GM12878 (cell line): ENCODE measurements around the gene NPTX1. TPM values are rescaled to one million over a fixed set of nuclear protein-coding genes. Genes with fewer than 3 reads are reported as not detected.

ENCODE experiments used
- ATAC-seq: fragments of 200-7000 bp; cut with Tn5 transposase; 3 replicates; pipeline ENCODE4 v1.9.1; 2020; ENCODE audit warnings: mild to moderate bottlenecking, moderate library complexity
- BruUV-seq: library from RNA; stranded (reverse); fragments of 400-500 nt; replicated peaks from 2 replicates; lab custom pipeline; 2021; lab: Mats Ljungman, UMichigan
- CTCF ChIA-PET: fragments of 300-600 bp; sonication (Branson Sonifier 250); formaldehyde crosslinking; extraction: SDS; loops from one replicate; lab custom pipeline; 2021; ENCODE audit warnings: inconsistent platforms; lab: Yijun Ruan, JAX
- POLR2A ChIA-PET: fragments of 350-600 bp; formaldehyde crosslinking; extraction: SDS; loops from one replicate; lab custom pipeline; 2021; ENCODE audit warnings: inconsistent platforms; lab: Charles Lee
- RAD21 ChIA-PET: fragments of 300-600 bp; sonication (Branson Sonifier 250); formaldehyde crosslinking; loops from one replicate; lab custom pipeline; 2023; ENCODE audit warnings: antibody characterized with exemption; ENCODE audit not compliant: unreplicated experiment; lab: Charles Lee
- SMC1A ChIA-PET: fragments of 300-600 bp; sonication (Branson Sonifier 250); formaldehyde crosslinking; loops from one replicate; lab custom pipeline; 2023; ENCODE audit not compliant: unreplicated experiment, uncharacterized antibody; lab: Charles Lee
- DNase-seq: peaks from one replicate; pipeline ENCODE4 v3.0.0-alpha.2; 2011; ENCODE audit warnings: low read depth, low spot score
- FAIRE-seq: peaks from 3 replicates; lab custom pipeline; 2011; peaks lifted over from hg19 to GRCh38; lab: Jason Lieb, UNC
- H2AFZ ChIP-seq: 2 replicates; pipeline ENCODE4 v1.6.0; 2011; ENCODE audit warnings: low read depth, low read length, control low read depth; ENCODE audit not compliant: control insufficient read depth
- H3K27ac ChIP-seq: 2 replicates; pipeline ENCODE4 v1.5.1; 2011; ENCODE audit warnings: control low read depth; ENCODE audit not compliant: control insufficient read depth, insufficient read depth
- H3K27me3 ChIP-seq, 2 experiments: replicated peaks in 1 of 2; 2 replicates each; pipeline versions ENCODE4 v1.6.0 to v1.6.1; 2011; ENCODE audit warnings: low read length in 1 of 2; ENCODE audit not compliant: control insufficient read depth in 2 of 2, insufficient read depth in 2 of 2
- H3K36me3 ChIP-seq, 2 experiments: 2 replicates each; pipeline ENCODE4 v1.5.1; 2011; ENCODE audit warnings: low read length in 1 of 2; ENCODE audit not compliant: control insufficient read depth in 2 of 2, insufficient read depth in 2 of 2
- H3K4me1 ChIP-seq: 2 replicates; pipeline ENCODE4 v1.6.1; 2011; ENCODE audit warnings: mild to moderate bottlenecking, low read length, moderate library complexity, mixed read lengths; ENCODE audit not compliant: control insufficient read depth, insufficient read depth
- H3K4me2 ChIP-seq: 2 replicates; pipeline ENCODE4 v1.6.0; 2011; ENCODE audit warnings: control low read depth; ENCODE audit not compliant: control insufficient read depth, insufficient read depth
- H3K4me3 ChIP-seq: fragments of 200-600 bp; sonication (generic); 2 replicates; pipeline ENCODE4 v1.5.1; 2016
- H3K79me2 ChIP-seq: 2 replicates; pipeline ENCODE4 v1.6.0; 2011; ENCODE audit warnings: low read length; ENCODE audit not compliant: control insufficient read depth, insufficient read depth
- H3K9ac ChIP-seq: 2 replicates; pipeline ENCODE4 v1.8.0; 2011; ENCODE audit warnings: low read length, control low read depth, mixed read lengths; ENCODE audit not compliant: control insufficient read depth, insufficient read depth
- H3K9me3 ChIP-seq: replicated peaks from 3 replicates; pipeline ENCODE4 v1.5.1; 2011; ENCODE audit warnings: mild to moderate bottlenecking, low read length; ENCODE audit not compliant: control insufficient read depth, insufficient read depth
- H4K20me1 ChIP-seq: 2 replicates; pipeline ENCODE4 v1.6.0; 2011; ENCODE audit not compliant: control insufficient read depth, insufficient read depth
- ASH2L ChIP-seq: fragments of 300-600, 200-600 bp; sonication (generic); IDR thresholded peaks from 2 replicates; pipeline ENCODE4 v1.6.1; 2017; ENCODE audit warnings: low read depth, mild to moderate bottlenecking, borderline replicate concordance
- CREM ChIP-seq: IDR thresholded peaks from 2 replicates; pipeline ENCODE4 v1.6.1; 2014; ENCODE audit warnings: antibody characterized with exemption, low read depth
- E2F4 ChIP-seq: IDR thresholded peaks from 2 replicates; pipeline ENCODE4 v1.6.1; 2012; ENCODE audit warnings: low read depth, low read length, improper control_type of control experiment
- ESRRA ChIP-seq: IDR thresholded peaks from 2 replicates; pipeline ENCODE4 v1.6.1; 2012; ENCODE audit warnings: mild to moderate bottlenecking, low read length, improper control_type of control experiment
- FOS ChIP-seq: IDR thresholded peaks from 3 replicates; pipeline ENCODE4 v1.6.1; 2011; ENCODE audit warnings: borderline replicate concordance; ENCODE audit not compliant: insufficient read length; ENCODE audit errors: extremely low read depth
- IKZF2 ChIP-seq, 2 experiments: fragments of 450-650 bp; IDR thresholded peaks; 2 replicates each; pipeline ENCODE4 v1.6.1; 2017; ENCODE audit warnings: mild to moderate bottlenecking in 2 of 2, moderate library complexity in 2 of 2
- JUND ChIP-seq: IDR thresholded peaks from 2 replicates; pipeline ENCODE4 v1.6.1; 2012; ENCODE audit warnings: low read depth, mild to moderate bottlenecking, low read length, improper control_type of control experiment, moderate library complexity
- MXI1 ChIP-seq: fragments of 150-350 bp; IDR thresholded peaks from 2 replicates; pipeline ENCODE4 v1.6.1; 2011; ENCODE audit warnings: low read depth, mild to moderate bottlenecking, inconsistent platforms, low read length, improper control_type of control experiment
- PAX8 ChIP-seq: fragments of 450-650 bp; IDR thresholded peaks from 2 replicates; pipeline ENCODE4 v1.6.1; 2017; ENCODE audit warnings: mild to moderate bottlenecking, moderate library complexity
- POLR2AphosphoS5 ChIP-seq: IDR thresholded peaks from 2 replicates; pipeline ENCODE4 v1.6.1; 2011; ENCODE audit warnings: mild to moderate bottlenecking, low read length, inconsistent platforms
- RAD21 ChIP-seq: IDR thresholded peaks from 2 replicates; pipeline ENCODE4 v1.6.1; 2011; ENCODE audit warnings: mild to moderate bottlenecking, low read depth, low read length, moderate library complexity; ENCODE audit not compliant: insufficient read depth
- RAD51 ChIP-seq: fragments of 450-650 bp; IDR thresholded peaks from 2 replicates; pipeline ENCODE4 v1.6.1; 2016; ENCODE audit warnings: moderate library complexity, mild to moderate bottlenecking, inconsistent platforms
- RUNX3 ChIP-seq: IDR thresholded peaks from 2 replicates; pipeline ENCODE4 v1.6.1; 2012; ENCODE audit warnings: low read length, inconsistent platforms
- SMAD1 ChIP-seq: fragments of 450-650 bp; IDR thresholded peaks from 2 replicates; pipeline ENCODE4 v1.6.1; 2018; ENCODE audit warnings: mild to moderate bottlenecking, low read depth; ENCODE audit not compliant: partially characterized antibody
- STAT1 ChIP-seq: fragments of 450-650 bp; conservative IDR thresholded peaks from 2 replicates; pipeline ENCODE4 v1.6.1; 2014; ENCODE audit warnings: antibody characterized with exemption, mild to moderate bottlenecking
- YBX1 ChIP-seq: fragments of 450-650 bp; IDR thresholded peaks from 2 replicates; pipeline ENCODE4 v1.6.1; 2016; ENCODE audit warnings: antibody characterized with exemption
- WGBS: methylation state at CpG from one replicate; pipeline ENCODE4 v1.1.6; 2016; ENCODE audit warnings: low lambda C conversion rate; ENCODE audit not compliant: insufficient replicate concordance, insufficient coverage; ENCODE audit errors: missing lambda C conversion rate; 5-methylcytosine and 5-hydroxymethylcytosine counted together
- in situ Hi-C: fragments of 300-500 bp; cut with MboI; formaldehyde crosslinking; loops from 9 replicates; pipeline ENCODE4 v1.14.3; 2018; ENCODE audit warnings: mixed read lengths
- intact Hi-C: fragments of 100-400 bp; cut with micrococcal nuclease; formaldehyde crosslinking; loops from one replicate; pipeline ENCODE4 v1.14.2; 2022; ENCODE audit not compliant: unreplicated experiment
- polyA plus RNA-seq, 11 experiments: library from polyadenylated mRNA; depleted of rRNA in 4 of 11; unstranded in 6 of 11; stranded (reverse) in 5 of 11; fragments of >200 nt; fragmentation: Nextera tagmentation in 4 of 11; fragmentation: Illumina TruSeq in 1 of 11; extraction: Ambion mirVana in 4 of 11; extraction: Trizol in 1 of 11; gene quantifications; 1 replicate in 1 of 11; 2 replicates in 10 of 11; pipeline versions ENCODE4 v1.2.1 to v1.2.3, GENCODE V29; 2011 to 2016; ENCODE audit warnings: inconsistent platforms in 2 of 11, missing spikeins in 2 of 11, low read depth in 1 of 11
- total RNA-seq, 4 experiments: library from RNA; depleted of rRNA in 3 of 4; stranded (reverse); fragments of >200 nt in 3 of 4; fragmentation: Illumina TruSeq in 1 of 4; extraction: Trizol in 1 of 4; gene quantifications; 2 replicates each; pipeline versions ENCODE4 v1.2.1 to v1.2.3, GENCODE V29; 2013 to 2021
- TF ChIP-seq, protein P1 (sequence below): fragments of 450-650 bp; IDR thresholded peaks from 2 replicates; pipeline ENCODE4 v1.6.1; 2017; ENCODE audit warnings: antibody characterized with exemption, mild to moderate bottlenecking, moderate library complexity
- TF ChIP-seq, protein P2 (sequence below): fragments of 450-650 bp; conservative IDR thresholded peaks from 2 replicates; pipeline ENCODE4 v1.6.1; 2017; ENCODE audit warnings: mild to moderate bottlenecking, moderate library complexity

The NPTX1 gene
- total and polyA plus RNA-seq, 10 of the 15 experiments (the other 5 are each of a cell fraction or from before 2014, with no cell fraction given): not detected

DNA sequence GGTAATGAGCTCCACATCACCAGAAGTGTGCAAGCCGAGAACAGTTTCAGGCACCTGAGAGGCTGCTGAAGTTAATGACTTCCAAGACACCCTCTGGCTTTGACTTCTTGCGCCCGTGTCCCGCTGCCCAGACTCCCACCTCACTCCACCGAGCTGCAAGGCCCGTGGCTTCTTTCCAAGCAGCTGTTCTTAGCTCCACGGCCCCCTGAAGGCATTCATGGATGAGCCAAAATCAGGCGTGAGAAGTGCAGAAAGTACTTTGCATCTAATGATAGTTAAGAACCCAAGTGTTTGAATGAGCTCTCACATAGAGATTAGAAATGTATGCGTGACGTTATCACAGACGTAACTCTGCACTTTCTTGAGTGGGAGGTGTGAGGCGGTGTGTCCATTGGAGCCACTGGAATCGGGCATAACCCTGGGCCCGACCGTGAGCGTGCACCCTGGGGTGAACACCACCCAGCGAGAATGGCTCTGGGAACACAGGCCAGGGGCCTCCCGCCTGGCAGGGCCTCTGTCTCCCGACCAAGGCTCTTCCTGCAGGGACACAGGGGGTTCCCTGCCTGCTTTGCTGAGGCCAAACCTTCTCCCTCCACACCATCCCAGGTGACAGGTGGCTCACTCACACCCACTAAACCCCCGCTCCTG, 11.0 kb downstream of the NPTX1 start (continued):
- TF ChIP-seq SMAD1 (no peak), CREM (no peak), YBX1 (no peak), STAT1 (no peak)
- TF ChIP-seq, all 136 proteins: peak for 0

- Histone ChIP-seq H4K20me1 (no peaks in the 10 kb centered on the region), H3K79me2 (no peaks in the 10 kb centered on the region), H3K27ac (no peak overlapping the region), H3K4me2 (no peak overlapping the region), H3K9ac (no peak overlapping the region), H3K9me3 (no peaks in the 10 kb centered on the region), H3K36me3 (no peaks in the 10 kb centered on the region), H3K4me3 (no peak overlapping the region), H3K27me3 (peaks cover 8 to 13% of the 10 kb centered on the region in 2 experiments), H2AFZ (no peak overlapping the region), H3K4me1 (no peaks in the 10 kb centered on the region)
- no TSS peak for BruUV-seq
- POLR2A ChIA-PET: no interaction called here
- ATAC-seq (no peak), FAIRE-seq (no peak), DNase-seq (no peak)
- CTCF ChIA-PET: no interaction called here
- 16% methylated on average over 8 of the region's 8 CpGs for WGBS
- SMC1A ChIA-PET: no interaction called here
- in situ Hi-C loops (no loop called here), intact Hi-C loops (no loop called here)
- RAD21 ChIA-PET: no interaction called here
- TF ChIP-seq ESRRA (no peak), POLR2AphosphoS5 (no peak), JUND (no peak), MXI1 (no peak), ASH2L (no peak), FOS (no peak), PAX8 (no peak), E2F4 (no peak), RUNX3 (no peak), IKZF2 (IDR thresholded peaks at IDR 0.05) (no peak), RAD21 (no peak), RAD51 (no peak)
- TF ChIP-seq, protein P1, sequence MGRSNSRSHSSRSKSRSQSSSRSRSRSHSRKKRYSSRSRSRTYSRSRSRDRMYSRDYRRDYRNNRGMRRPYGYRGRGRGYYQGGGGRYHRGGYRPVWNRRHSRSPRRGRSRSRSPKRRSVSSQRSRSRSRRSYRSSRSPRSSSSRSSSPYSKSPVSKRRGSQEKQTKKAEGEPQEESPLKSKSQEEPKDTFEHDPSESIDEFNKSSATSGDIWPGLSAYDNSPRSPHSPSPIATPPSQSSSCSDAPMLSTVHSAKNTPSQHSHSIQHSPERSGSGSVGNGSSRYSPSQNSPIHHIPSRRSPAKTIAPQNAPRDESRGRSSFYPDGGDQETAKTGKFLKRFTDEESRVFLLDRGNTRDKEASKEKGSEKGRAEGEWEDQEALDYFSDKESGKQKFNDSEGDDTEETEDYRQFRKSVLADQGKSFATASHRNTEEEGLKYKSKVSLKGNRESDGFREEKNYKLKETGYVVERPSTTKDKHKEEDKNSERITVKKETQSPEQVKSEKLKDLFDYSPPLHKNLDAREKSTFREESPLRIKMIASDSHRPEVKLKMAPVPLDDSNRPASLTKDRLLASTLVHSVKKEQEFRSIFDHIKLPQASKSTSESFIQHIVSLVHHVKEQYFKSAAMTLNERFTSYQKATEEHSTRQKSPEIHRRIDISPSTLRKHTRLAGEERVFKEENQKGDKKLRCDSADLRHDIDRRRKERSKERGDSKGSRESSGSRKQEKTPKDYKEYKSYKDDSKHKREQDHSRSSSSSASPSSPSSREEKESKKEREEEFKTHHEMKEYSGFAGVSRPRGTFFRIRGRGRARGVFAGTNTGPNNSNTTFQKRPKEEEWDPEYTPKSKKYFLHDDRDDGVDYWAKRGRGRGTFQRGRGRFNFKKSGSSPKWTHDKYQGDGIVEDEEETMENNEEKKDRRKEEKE: no peak
- TF ChIP-seq, protein P2, sequence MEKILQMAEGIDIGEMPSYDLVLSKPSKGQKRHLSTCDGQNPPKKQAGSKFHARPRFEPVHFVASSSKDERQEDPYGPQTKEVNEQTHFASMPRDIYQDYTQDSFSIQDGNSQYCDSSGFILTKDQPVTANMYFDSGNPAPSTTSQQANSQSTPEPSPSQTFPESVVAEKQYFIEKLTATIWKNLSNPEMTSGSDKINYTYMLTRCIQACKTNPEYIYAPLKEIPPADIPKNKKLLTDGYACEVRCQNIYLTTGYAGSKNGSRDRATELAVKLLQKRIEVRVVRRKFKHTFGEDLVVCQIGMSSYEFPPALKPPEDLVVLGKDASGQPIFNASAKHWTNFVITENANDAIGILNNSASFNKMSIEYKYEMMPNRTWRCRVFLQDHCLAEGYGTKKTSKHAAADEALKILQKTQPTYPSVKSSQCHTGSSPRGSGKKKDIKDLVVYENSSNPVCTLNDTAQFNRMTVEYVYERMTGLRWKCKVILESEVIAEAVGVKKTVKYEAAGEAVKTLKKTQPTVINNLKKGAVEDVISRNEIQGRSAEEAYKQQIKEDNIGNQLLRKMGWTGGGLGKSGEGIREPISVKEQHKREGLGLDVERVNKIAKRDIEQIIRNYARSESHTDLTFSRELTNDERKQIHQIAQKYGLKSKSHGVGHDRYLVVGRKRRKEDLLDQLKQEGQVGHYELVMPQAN: no peak
These were observed 11.9 kb downstream of the NPTX1 start for GRCh38 chr17:80464486-80464885.
